PC-3 (cell line): ENCODE data around the gene CD44.

Experiments used
- EZH2 ChIP-seq: fragments of 300-600 bp; sonication (generic); IDR thresholded peaks from one replicate; pipeline ENCODE4 v1.6.1; 2017; ENCODE audit warnings: antibody characterized with exemption, mild to moderate bottlenecking, low read length; ENCODE audit not compliant: unreplicated experiment
- EZH2phosphoT487 ChIP-seq: fragments of 300-600 bp; sonication (generic); IDR thresholded peaks from 2 replicates; pipeline ENCODE4 v1.6.1; 2018; ENCODE audit warnings: mild to moderate bottlenecking, antibody characterized with exemption, low read length, borderline replicate concordance
- TF ChIP-seq, protein P1 (sequence below): fragments of 300-600 bp; sonication (generic); conservative IDR thresholded peaks from 2 replicates; pipeline ENCODE4 v1.5.1; 2017; ENCODE audit warnings: antibody characterized with exemption, low read depth, mild to moderate bottlenecking, low read length

DNA sequence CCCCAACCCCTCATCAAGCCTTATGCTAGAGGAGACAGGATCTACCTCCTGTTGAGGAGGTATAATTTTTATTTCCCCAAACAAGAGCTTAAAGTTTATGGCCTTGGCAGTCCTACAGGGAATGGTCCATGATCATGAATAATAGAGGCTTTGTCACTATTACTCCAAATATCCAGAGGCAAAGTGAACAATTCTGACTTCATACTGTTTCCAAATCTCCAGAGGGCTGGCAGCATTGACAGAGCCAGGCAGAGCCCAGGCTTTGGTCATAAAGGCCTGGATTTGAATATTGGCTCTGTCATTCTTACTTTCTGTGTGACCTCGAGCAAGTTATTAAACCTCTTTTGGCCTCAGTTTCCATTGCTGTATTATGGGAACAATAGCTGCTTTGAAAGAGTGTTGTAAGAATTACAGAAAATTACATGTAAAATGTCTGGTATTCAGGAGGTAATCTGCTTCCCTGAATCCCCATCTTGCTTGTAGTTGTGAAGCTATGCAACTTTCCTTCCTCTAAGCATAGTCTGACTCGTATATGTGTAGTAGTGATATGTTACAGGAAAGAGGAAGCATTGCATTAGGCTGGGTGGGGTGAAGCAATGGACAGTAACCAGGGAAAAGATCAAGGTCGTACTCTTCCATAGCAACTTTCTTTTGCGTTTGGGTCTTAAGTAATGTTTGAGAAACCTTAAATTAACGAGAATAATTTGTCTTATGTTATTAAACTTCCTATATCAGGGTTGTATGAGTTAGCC lies 88.8 kb downstream of the CD44 start:
- TF ChIP-seq, protein P1, sequence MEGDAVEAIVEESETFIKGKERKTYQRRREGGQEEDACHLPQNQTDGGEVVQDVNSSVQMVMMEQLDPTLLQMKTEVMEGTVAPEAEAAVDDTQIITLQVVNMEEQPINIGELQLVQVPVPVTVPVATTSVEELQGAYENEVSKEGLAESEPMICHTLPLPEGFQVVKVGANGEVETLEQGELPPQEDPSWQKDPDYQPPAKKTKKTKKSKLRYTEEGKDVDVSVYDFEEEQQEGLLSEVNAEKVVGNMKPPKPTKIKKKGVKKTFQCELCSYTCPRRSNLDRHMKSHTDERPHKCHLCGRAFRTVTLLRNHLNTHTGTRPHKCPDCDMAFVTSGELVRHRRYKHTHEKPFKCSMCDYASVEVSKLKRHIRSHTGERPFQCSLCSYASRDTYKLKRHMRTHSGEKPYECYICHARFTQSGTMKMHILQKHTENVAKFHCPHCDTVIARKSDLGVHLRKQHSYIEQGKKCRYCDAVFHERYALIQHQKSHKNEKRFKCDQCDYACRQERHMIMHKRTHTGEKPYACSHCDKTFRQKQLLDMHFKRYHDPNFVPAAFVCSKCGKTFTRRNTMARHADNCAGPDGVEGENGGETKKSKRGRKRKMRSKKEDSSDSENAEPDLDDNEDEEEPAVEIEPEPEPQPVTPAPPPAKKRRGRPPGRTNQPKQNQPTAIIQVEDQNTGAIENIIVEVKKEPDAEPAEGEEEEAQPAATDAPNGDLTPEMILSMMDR: no peak
- TF ChIP-seq EZH2phosphoT487: no peak
- TF ChIP-seq EZH2: no peak
